HUES64 (cell line): Measurements from ENCODE around the gene PRKAG2.

Source experiments
- H3K27ac ChIP-seq: 2 replicates; pipeline ENCODE4 v1.7.0; 2013; ENCODE audit warnings: low read depth, low read length, inconsistent platforms
- H3K27me3 ChIP-seq: 2 replicates; pipeline ENCODE4 v1.6.1; 2013; ENCODE audit warnings: mild to moderate bottlenecking, low read length; ENCODE audit not compliant: insufficient read depth
- H3K36me3 ChIP-seq: 2 replicates; pipeline ENCODE4 v1.6.1; 2013; ENCODE audit warnings: mild to moderate bottlenecking, low read length; ENCODE audit not compliant: insufficient read depth
- H3K4me1 ChIP-seq: 2 replicates; pipeline ENCODE4 v1.6.1; 2013; ENCODE audit warnings: mild to moderate bottlenecking, low read length, moderate library complexity; ENCODE audit not compliant: insufficient read depth
- H3K4me3 ChIP-seq: 2 replicates; pipeline ENCODE4 v1.5.1; 2013; ENCODE audit warnings: mild to moderate bottlenecking, low read length, moderate library complexity
- H3K9ac ChIP-seq: 2 replicates; pipeline ENCODE4 v1.6.1; 2013; ENCODE audit warnings: mild to moderate bottlenecking, low read depth, low read length
- H3K9me3 ChIP-seq: 2 replicates; pipeline ENCODE4 v1.6.1; 2013; ENCODE audit warnings: low read depth, low read length; ENCODE audit not compliant: insufficient read depth
- WGBS: fragments of 150-250, 120-280 bp; methylation state at CpG from one replicate; pipeline ENCODE4 v1.1.7; 2013; ENCODE audit warnings: missing lambda C conversion rate; 5-methylcytosine and 5-hydroxymethylcytosine counted together

Gene PRKAG2

GRCh38 chr7:151742713-151743480 lies 134.0 kb downstream of the PRKAG2 start:
- H3K36me3 ChIP-seq, result no peaks in the 10 kb centered on the region
- no peaks in the 10 kb centered on the region for H3K27me3 ChIP-seq
- peaks cover 21% of the 10 kb centered on the region for H3K4me1 ChIP-seq
- H3K27ac ChIP-seq, result peak overlapping the region; percentile 32; the same call in 1 of the 2 replicates
- 0 out of 2 replicates have a peak, but pooled peaks cover 5% of the 10 kb centered on the region for H3K9me3 ChIP-seq
- H3K4me3 ChIP-seq, result no peak overlapping the region
- WGBS, result 52% methylated on average over 18 of the region's 18 CpGs
- H3K9ac ChIP-seq, result peak overlapping the region; percentile 12; the same call in 1 of the 2 replicates

DNA sequence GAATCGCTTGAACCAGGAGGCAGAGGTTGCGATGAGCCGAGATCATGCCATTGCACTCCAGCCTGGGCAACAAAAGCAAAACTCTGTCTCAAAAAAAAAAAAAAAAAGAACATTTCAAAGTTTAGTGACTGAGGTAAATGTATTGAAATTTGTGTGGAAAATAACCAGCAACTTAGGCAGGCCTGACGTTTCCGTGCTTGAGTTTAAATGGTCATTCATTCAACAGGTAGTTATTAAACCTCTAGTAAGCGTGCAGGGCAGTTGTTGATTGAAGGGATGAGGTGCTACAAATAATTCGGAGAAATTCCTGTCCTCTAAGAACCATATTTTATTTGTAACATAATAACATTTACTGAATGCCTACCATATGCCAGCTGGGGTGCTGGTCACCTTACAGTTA lies 135.3 kb downstream of the PRKAG2 start:
- no peaks in the 10 kb centered on the region for H3K27me3 ChIP-seq
- WGBS, result 96% methylated on average over 5 of the region's 7 CpGs
- 0 out of 2 replicates have a peak, but pooled peaks cover 5% of the 10 kb centered on the region for H3K9me3 ChIP-seq
- H3K27ac ChIP-seq, result no peak overlapping the region
- H3K4me1 ChIP-seq, result peaks cover 23% of the 10 kb centered on the region
- H3K9ac ChIP-seq, result no peak overlapping the region
- H3K36me3 ChIP-seq, result no peaks in the 10 kb centered on the region
- no peak overlapping the region for H3K4me3 ChIP-seq

DNA sequence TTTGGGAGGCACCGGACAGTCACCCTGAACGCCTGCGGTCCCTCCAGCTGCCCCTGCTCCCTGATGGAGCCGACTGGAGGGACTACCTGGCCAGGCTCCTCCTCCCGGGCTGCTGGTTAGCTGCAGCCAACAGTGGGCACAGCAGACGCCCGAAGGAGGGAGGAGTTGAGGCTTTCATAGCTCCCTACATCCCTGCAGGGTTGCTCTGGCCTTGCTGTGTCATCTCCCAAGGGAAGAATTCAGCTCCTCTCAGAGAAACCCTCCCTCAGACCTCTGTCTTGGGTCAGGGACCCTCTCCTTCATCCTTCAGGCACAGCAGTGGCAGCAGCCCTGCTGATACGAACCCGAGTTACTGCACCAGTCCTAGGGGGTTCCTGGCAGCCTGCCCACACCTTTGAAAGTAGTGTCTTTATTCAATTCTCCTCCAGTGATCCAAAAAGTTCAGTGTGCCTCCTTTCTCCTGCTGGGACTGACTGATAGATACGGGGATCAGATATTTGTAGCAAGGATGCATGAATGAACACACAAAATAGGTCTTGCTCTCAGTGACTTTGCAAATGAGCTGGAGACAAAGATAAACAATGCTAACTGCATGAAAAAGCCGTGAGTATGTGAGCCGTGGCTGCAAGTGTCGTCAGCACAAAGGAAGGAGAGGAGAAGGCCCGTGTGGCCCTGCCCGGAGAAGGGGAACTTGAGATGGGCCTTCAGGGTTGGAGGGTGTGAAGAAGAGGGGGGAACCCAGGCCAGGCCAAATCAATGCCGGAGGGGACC lies 136.6 kb downstream of the PRKAG2 start:
- Histone ChIP-seq H3K9ac (no peak overlapping the region), H3K27me3 (no peaks in the 10 kb centered on the region), H3K4me1 (peaks cover 32% of the 10 kb centered on the region), H3K36me3 (no peaks in the 10 kb centered on the region), H3K9me3 (0 out of 2 replicates have a peak, but pooled peaks cover 5% of the 10 kb centered on the region), H3K4me3 (no peak overlapping the region), H3K27ac (peak overlapping the region; percentile 2; the same call in 1 of the 2 replicates)
- 70% methylated on average over 16 of the region's 16 CpGs for WGBS

DNA sequence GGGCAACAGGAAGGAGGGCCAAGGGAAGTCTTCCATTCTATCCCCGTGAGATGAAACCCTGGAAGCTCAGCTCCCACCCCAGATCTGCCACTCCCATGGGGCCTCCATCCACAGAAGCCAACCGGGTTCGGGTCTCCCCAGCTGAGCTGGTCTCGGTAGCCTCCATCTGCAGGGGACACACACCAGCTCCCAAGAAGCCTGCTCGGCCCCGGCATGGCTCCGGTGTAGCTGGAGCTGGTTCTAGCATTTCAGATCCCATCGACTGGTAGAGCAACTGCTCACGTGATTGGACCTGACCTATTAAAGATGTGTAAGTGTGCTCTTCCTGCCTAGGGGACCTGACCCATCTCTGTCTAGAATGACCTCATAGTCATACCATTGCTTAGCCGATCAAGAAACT lies 138.0 kb downstream of the PRKAG2 start:
- no peak overlapping the region for H3K9ac ChIP-seq
- 97% methylated on average over 10 of the region's 10 CpGs for WGBS
- 0 out of 2 replicates have a peak, but pooled peaks cover 5% of the 10 kb centered on the region for H3K9me3 ChIP-seq
- H3K4me3 ChIP-seq, result no peak overlapping the region
- H3K4me1 ChIP-seq, result peaks cover 32% of the 10 kb centered on the region
- no peaks in the 10 kb centered on the region for H3K27me3 ChIP-seq
- H3K36me3 ChIP-seq, result no peaks in the 10 kb centered on the region
- no peak overlapping the region for H3K27ac ChIP-seq

DNA sequence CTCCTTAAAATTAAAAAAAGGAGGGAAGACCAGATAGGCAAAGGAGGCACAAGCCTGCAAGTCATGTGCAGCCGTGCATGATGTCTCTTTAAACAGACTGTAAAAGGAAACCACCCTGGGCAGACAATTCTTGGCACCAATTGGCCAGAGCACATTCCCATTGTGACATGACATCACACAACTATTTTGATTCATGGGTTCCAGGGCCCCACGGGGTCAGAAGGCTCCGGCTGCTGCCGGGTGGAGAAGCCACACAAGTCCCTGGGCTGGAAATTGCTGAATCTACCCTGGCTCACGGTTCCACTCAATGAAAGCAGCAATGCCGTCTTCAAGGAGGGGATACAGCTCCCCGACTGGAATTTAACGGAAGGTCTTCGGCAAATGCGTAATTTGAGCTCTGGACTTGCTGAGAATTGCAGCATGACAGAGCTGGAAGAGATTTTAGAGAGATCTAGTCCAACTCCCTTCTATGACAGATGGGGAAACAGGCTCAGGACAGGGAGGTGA lies 140.5 kb downstream of the PRKAG2 start:
- Histone ChIP-seq H3K27ac (no peak overlapping the region), H3K36me3 (no peaks in the 10 kb centered on the region), H3K27me3 (no peaks in the 10 kb centered on the region), H3K4me3 (no peak overlapping the region), H3K9me3 (0 out of 2 replicates have a peak, but pooled peaks cover 5% of the 10 kb centered on the region), H3K9ac (no peak overlapping the region), H3K4me1 (peaks cover 21% of the 10 kb centered on the region)
- 40% methylated on average over 10 of the region's 10 CpGs for WGBS

DNA sequence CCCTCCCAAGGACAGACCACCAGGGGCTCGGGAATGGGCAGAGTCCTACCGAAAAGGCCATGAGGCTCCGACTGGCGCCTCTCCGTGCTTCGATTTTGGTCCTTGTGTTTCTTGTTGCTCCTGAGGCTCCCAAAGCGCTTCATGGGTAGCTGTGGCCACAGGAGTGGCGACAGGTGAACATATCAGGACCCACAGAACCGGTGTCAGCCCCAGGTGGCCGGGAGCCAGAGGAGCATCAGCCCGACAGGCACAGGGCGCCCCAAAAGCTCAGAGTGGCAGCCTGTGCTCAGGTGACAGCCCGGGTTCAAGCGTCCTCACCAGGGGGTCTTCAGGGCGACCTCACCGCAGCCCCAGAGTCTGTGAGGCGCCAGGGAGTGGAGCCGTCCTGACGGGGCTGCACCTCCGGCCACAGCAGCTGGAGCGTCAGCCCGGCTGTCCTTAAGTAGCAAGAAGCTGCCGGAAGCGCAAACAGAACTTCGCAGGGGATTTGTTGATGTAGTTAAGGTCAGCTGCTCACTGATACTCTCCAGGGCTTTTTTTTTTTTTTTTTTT lies 141.0 kb downstream of the PRKAG2 start:
- H3K36me3 ChIP-seq, result no peaks in the 10 kb centered on the region
- 66% methylated on average over 25 of the region's 25 CpGs for WGBS
- peaks cover 21% of the 10 kb centered on the region for H3K4me1 ChIP-seq
- peak overlapping the region; percentile 39; the same call in 1 of the 2 replicates for H3K27ac ChIP-seq
- H3K4me3 ChIP-seq, result no peak overlapping the region
- 0 out of 2 replicates have a peak, but pooled peaks cover 5% of the 10 kb centered on the region for H3K9me3 ChIP-seq
- H3K9ac ChIP-seq, result no peak overlapping the region
- no peaks in the 10 kb centered on the region for H3K27me3 ChIP-seq

DNA sequence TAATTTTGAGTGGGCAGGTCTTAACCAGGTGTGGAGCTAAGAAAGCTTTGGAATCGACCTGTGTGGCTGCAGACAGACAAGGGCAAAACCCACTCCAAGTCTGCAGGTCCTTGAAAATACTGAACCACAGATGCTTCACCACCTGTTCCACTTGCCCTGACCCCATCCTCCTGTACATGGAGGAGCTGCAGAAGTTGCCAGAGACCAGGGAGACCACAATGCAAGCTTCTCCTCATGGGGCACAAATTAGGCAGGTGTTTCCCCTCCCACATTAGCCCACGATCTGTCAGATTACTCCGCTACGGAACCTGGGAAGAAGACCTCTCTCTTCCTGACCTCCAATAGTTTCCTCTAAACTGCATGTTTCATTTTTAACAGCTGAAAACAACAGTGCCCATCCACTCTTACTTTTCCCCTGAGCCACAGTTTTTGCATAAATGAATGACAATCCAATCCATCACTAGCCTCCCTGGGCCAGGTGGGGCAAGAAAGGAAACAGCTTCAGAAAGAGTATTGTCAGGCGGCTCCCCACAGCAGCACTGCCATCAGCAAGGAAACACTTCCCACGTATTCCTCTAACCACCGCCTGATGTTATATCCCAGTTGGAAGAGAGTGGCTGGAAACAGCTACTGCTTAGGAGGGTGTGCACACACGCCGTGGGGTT lies 141.6 kb downstream of the PRKAG2 start:
- H3K27ac ChIP-seq, result peak overlapping the region; percentile 39; the same call in 1 of the 2 replicates
- H3K4me1 ChIP-seq, result peaks cover 17% of the 10 kb centered on the region
- 69% methylated on average over 9 of the region's 9 CpGs for WGBS
- no peak overlapping the region for H3K4me3 ChIP-seq
- H3K9ac ChIP-seq, result no peak overlapping the region
- H3K36me3 ChIP-seq, result no peaks in the 10 kb centered on the region
- H3K9me3 ChIP-seq, result 0 out of 2 replicates have a peak, but pooled peaks cover 5% of the 10 kb centered on the region
- H3K27me3 ChIP-seq, result no peaks in the 10 kb centered on the region

DNA sequence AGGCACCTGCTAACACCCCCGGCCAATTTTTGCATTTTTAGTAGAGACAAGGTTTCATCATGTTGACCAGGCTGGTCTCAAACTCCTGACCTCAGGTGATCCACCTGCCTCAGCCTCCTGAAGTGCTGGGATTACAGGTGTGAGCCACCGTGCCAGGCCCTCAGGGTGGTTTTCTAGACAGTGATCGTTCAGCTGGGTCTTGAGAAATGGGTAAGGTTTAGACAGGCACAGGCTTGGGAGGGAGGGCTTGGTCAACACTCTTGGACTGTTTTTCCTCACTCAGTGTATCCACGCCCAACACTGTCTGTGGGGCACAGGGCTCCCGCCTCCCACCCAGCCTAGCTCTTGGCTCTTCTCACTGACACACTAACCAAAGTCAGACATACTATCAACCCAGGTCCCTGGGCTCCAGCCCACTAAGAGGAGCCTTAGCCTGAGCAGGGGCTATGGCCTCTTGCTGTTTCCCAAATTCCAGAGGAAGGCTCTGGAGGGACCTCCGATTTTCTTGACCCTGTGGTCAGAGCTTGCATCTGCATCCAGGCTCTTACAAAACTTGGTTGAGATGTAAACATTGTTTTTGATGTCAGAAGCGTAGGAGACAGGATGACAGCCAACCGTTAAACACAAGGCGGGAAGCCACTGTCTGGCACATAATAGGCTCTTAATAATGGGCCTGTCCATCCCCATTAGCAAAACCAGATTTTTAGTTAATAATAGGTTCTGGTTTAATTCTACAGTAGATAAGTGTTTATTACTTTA lies 143.9 kb downstream of the PRKAG2 start:
- Histone ChIP-seq H3K27me3 (no peaks in the 10 kb centered on the region), H3K4me1 (peaks cover 13% of the 10 kb centered on the region), H3K36me3 (no peaks in the 10 kb centered on the region), H3K9me3 (no peaks in the 10 kb centered on the region), H3K4me3 (no peak overlapping the region), H3K27ac (no peak overlapping the region), H3K9ac (no peak overlapping the region)
- WGBS, result 93% methylated on average over 9 of the region's 9 CpGs

- Histone ChIP-seq H3K4me1 (peaks cover 13% of the 10 kb centered on the region), H3K36me3 (no peaks in the 10 kb centered on the region), H3K27me3 (no peaks in the 10 kb centered on the region), H3K4me3 (no peak overlapping the region), H3K27ac (no peak overlapping the region), H3K9ac (no peak overlapping the region), H3K9me3 (no peaks in the 10 kb centered on the region)
- whole genome bisulfite sequencing, result 93% methylated on average over 13 of the region's 13 CpGs
Measured at GRCh38 chr7:151732292-151732691, 144.6 kb downstream of the PRKAG2 start.

DNA sequence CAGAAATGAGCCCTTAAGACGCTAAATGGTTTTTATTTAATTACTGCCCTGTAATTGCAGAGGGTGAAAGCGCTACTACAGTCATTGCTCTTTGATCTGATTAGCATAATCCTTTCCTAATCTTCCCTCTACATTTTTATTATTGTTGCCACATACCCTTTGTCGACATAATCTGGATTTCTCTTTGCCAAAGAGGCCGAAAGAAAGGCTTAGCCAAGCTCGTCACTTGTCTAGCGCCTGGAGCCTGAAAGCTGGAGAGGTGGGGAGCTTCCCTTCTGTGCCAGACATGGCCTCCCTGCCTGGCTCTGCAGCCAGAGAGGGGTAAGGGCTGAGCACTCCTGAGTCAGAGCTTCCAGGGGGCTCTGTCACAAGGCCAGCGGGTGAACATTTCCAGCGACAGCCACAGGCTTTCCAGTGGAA lies 145.9 kb downstream of the PRKAG2 start:
- Histone ChIP-seq H3K4me3 (no peak overlapping the region), H3K27ac (no peak overlapping the region), H3K9ac (no peak overlapping the region), H3K9me3 (no peaks in the 10 kb centered on the region), H3K4me1 (peaks cover 5% of the 10 kb centered on the region; the same call in 1 of the 2 replicates), H3K27me3 (no peaks in the 10 kb centered on the region), H3K36me3 (no peaks in the 10 kb centered on the region)
- 89% methylated on average over 8 of the region's 8 CpGs for WGBS
